Hindlimb muscle (tissue), 1 donor: ENCODE measurements around the gene EFNA5. TPM values are rescaled to one million over a fixed set of nuclear protein-coding genes. Genes with fewer than 3 reads are reported as not detected.

Experiments used
- DNase-seq: peaks from one replicate; pipeline ENCODE4 v3.0.0-alpha.2; 2013
- polyA plus RNA-seq: library from polyadenylated mRNA; unstranded; fragments of 120-200 nt; gene quantifications from one replicate; pipeline ENCODE4 v1.2.1, GENCODE V29; 2013; ENCODE audit not compliant: insufficient read length

Gene EFNA5
- polyA plus RNA-seq, 1 donor, result 4.7 TPM

- DNase-seq, result no peak
Measured at GRCh38 chr5:107543868-107544267, 126.9 kb downstream of the EFNA5 start.

GRCh38 chr5:107542831-107543231 is 127.9 kb downstream of the EFNA5 start:
- no peak for DNase-seq

- DNase-seq, result no peak
Measured at GRCh38 chr5:107542428-107542827, 128.3 kb downstream of the EFNA5 start.

GRCh38 chr5:107541400-107541799 is 129.3 kb downstream of the EFNA5 start:
- no peak for DNase-seq

GRCh38 chr5:107539726-107540330 is 130.9 kb downstream of the EFNA5 start:
- no peak for DNase-seq

- no peak for DNase-seq
Measured at GRCh38 chr5:107538805-107539445, 131.8 kb downstream of the EFNA5 start.

- DNase-seq, result no peak
Measured at GRCh38 chr5:107538331-107538730, 132.4 kb downstream of the EFNA5 start.

- no peak for DNase-seq
Measured at GRCh38 chr5:107535849-107536248, 134.9 kb downstream of the EFNA5 start.

- no peak for DNase-seq
Measured at GRCh38 chr5:107533910-107534876, 136.5 kb downstream of the EFNA5 start.

- no peak for DNase-seq
Measured at GRCh38 chr5:107532916-107533315, 137.8 kb downstream of the EFNA5 start.

- DNase-seq, result no peak
Measured at GRCh38 chr5:107532169-107532878, 138.4 kb downstream of the EFNA5 start.

GRCh38 chr5:107531308-107531707 is 139.4 kb downstream of the EFNA5 start:
- DNase-seq, result no peak

- DNase-seq, result no peak
Measured at GRCh38 chr5:107529618-107530017, 141.1 kb downstream of the EFNA5 start.

GRCh38 chr5:107526270-107526937 is 144.3 kb downstream of the EFNA5 start:
- no peak for DNase-seq

- no peak for DNase-seq
Measured at GRCh38 chr5:107524111-107524510, 146.6 kb downstream of the EFNA5 start.

- no peak for DNase-seq
Measured at GRCh38 chr5:107523029-107523680, 147.6 kb downstream of the EFNA5 start.

GRCh38 chr5:107522456-107522855 is 148.3 kb downstream of the EFNA5 start:
- no peak for DNase-seq

- no peak for DNase-seq
Measured at GRCh38 chr5:107519900-107520354, 150.8 kb downstream of the EFNA5 start.

- no peak for DNase-seq
Measured at GRCh38 chr5:107518616-107519015, 152.1 kb downstream of the EFNA5 start.

GRCh38 chr5:107518190-107518589 is 152.5 kb downstream of the EFNA5 start:
- no peak for DNase-seq
